Central memory CD8-positive, alpha-beta T cell (primary cell): ENCODE measurements around the gene CCL15.

Experiments used
- ATAC-seq: fragments of 150-1000 bp; cut with Tn5 transposase; replicated peaks from 2 replicates; pipeline ENCODE4 v1.10.0; 2022; ENCODE audit warnings: mild to moderate bottlenecking, moderate FRiP score, moderate number of reproducible peaks; ENCODE audit not compliant: poor library complexity, severe bottlenecking; ENCODE audit errors: extremely low read depth
- DNase-seq, 2 donors: peaks; one replicate each; pipeline ENCODE4 v3.0.0; 2021; ENCODE audit warnings: low spot score in 2 of 2
- H3K27ac Mint-ChIP-seq: one replicate; pipeline ENCODE4 v1.8.0; 2022; ENCODE audit warnings: low read depth, mild to moderate bottlenecking, moderate library complexity, mixed read lengths
- H3K27me3 Mint-ChIP-seq: one replicate; pipeline ENCODE4 v1.8.0; 2022; ENCODE audit warnings: mixed read lengths
- H3K36me3 Mint-ChIP-seq: one replicate; pipeline ENCODE4 v1.8.0; 2022; ENCODE audit warnings: mild to moderate bottlenecking, moderate library complexity, mixed read lengths; ENCODE audit not compliant: insufficient read depth
- H3K4me1 Mint-ChIP-seq: one replicate; pipeline ENCODE4 v1.8.0; 2022; ENCODE audit warnings: mixed read lengths
- H3K4me3 Mint-ChIP-seq: one replicate; pipeline ENCODE4 v1.8.0; 2022; ENCODE audit warnings: mild to moderate bottlenecking, moderate library complexity, mixed read lengths
- H3K9me3 Mint-ChIP-seq: one replicate; pipeline ENCODE4 v1.8.0; 2022; ENCODE audit warnings: mixed read lengths

CCL15 gene

DNA sequence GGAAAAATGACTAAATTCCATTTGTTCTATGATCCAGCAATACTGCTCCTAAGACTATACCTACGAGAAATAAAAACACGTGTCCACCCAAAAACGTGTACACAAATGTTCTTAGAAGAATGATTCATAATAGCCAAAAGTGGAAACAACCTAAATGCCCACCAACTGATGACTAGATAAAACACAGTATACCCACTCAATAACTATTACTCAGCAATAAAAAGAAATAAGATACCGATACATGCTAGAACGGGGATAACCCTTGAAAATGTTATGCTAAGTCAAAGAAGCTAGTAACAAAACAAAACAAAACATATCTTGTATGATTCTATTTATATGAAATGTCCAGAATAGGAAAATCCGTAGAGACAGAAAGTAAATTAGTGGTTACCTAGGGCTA, 37.7 kb downstream of the CCL15 start:
- Mint-ChIP-seq H3K9me3 (no peaks in the 10 kb centered on the region), H3K36me3 (no peaks in the 10 kb centered on the region), H3K4me1 (no peaks in the 10 kb centered on the region), H3K27ac (no peak overlapping the region), H3K4me3 (no peak overlapping the region), H3K27me3 (no peaks in the 10 kb centered on the region)
- ATAC-seq (no peak), DNase-seq (no peak)

GRCh38 chr17:35953720-35954119, 47.6 kb downstream of the CCL15 start:
- DNase-seq (no peak), ATAC-seq (no peak)
- Mint-ChIP-seq H3K36me3 (peaks cover 1% of the 10 kb centered on the region), H3K27ac (no peak overlapping the region), H3K9me3 (no peaks in the 10 kb centered on the region), H3K27me3 (no peaks in the 10 kb centered on the region), H3K4me3 (no peak overlapping the region), H3K4me1 (no peaks in the 10 kb centered on the region)

DNA sequence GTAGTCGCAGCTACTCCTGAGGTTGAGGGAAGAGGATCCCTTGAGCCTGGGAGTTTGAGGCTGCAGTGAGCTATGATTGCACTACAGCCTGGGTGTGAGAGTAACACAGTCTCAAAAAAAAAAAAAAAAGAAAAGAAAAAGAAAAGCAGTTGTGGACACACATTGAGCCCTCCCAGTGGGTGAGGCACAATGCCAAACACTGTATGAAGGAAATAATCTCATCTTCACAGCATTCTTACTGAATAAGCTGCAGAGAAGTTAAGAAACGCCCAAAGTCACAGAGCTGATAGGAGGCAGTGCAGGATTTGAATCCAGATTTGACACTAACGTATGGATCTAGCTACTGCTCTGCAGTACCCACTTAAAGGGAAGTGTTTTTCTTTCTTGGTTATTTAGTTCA, 52.0 kb downstream of the CCL15 start:
- H3K4me1 Mint-ChIP-seq: no peaks in the 10 kb centered on the region
- H3K4me3 Mint-ChIP-seq: no peak overlapping the region
- no peaks in the 10 kb centered on the region for H3K9me3 Mint-ChIP-seq
- H3K27me3 Mint-ChIP-seq: no peaks in the 10 kb centered on the region
- no peak for DNase-seq
- ATAC-seq: no peak
- H3K27ac Mint-ChIP-seq: peak overlapping the region; percentile 53
- H3K36me3 Mint-ChIP-seq: peaks cover 1% of the 10 kb centered on the region

DNA sequence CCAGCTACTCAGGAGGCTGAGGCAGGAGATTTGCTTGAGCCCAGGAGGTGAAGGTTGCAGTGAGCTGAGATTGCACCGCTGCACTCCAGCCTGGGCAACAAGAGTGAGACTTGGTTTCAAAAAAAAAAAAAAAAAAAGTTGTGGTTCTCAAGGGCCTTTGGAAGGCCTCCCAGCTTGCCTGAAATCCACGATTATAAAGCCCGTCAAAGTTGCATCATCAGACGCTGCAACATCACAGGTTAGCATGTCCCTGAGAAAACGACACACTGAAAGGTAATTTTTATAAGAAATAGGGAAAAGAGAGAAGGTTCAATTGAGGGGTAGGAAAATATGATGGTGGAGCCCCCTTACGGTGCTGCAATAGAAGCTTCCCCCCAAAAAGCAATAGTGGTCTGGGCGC, 53.3 kb downstream of the CCL15 start:
- Mint-ChIP-seq H3K27ac (peak overlapping the region; percentile 53), H3K9me3 (no peaks in the 10 kb centered on the region), H3K4me3 (no peak overlapping the region), H3K36me3 (peaks cover 1% of the 10 kb centered on the region), H3K27me3 (no peaks in the 10 kb centered on the region), H3K4me1 (no peaks in the 10 kb centered on the region)
- ATAC-seq (no peak), DNase-seq (no peak)
